ENCODE results near the gene PKMYT1. TPM values are rescaled to one million over a fixed set of nuclear protein-coding genes. Genes with fewer than 3 reads are reported as not detected.

PKMYT1 gene
- polyA plus RNA-seq, 1 of the 3 experiments (the other 2 are of a cell fraction) = 8.5 TPM

DNA sequence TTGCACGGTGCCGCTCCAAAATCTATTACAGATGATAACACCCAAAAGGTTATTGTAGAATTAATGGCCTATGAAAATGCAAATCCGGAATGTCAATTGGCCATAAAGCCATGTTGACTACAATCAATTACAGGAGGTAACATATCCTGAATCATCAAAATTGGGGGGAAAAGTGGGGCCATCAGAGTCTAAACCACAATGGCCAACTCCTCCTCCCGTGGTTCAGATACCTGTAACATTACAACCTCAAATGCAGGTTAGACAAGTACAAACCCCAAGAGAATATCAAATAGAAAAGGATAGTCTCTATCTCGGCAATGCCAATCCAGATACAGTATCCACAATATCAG is 53.6 kb downstream of the PKMYT1 start:
- peaks cover 9% of the 10 kb centered on the region; the same call in 1 of the 2 replicates for H3K79me2 ChIP-seq (ENCODE audit: insufficient read depth)
- ChIA-PET CTCF (interaction anchor here (0.5 to 3.6 kb wide), 41 partner anchors 10 to 412 kb away, joined by 3 to 54 read pairs (median 5); partner anchors contain the start of genes FLYWCH1, FLYWCH2, PAQR4 and PRSS27), POLR2A (no interaction called here)
- no peak overlapping the region for H2AFZ ChIP-seq (ENCODE audit: low read depth)
- no peaks in the 10 kb centered on the region for H3K27me3 ChIP-seq (ENCODE audit: insufficient read depth)
- H3K9me3 ChIP-seq = no peaks in the 10 kb centered on the region
- no peak for DNase-seq
- H3K9me2 ChIP-seq = no peaks in the 10 kb centered on the region
- peaks cover 0 to 5% of the 10 kb centered on the region in 2 experiments; a peak in 1 of 4 replicates for H3K4me1 ChIP-seq (ENCODE audit: control insufficient read depth in 1 of 2, insufficient read depth in 2 of 2, low read depth in 1 of 2, low read length in 1 of 2)
- H3K27ac ChIP-seq (ENCODE audit: low read depth in 2 of 2, low read length in 1 of 2) = no peak overlapping the region
- TF ChIP-seq EZH2phosphoT487 (IDR thresholded peaks at IDR 0.05; ENCODE audit: borderline replicate concordance, low read depth) (no peak), YY1 (IDR thresholded peaks at IDR 0.05; ENCODE audit: low read depth) (no peak), GATA2 (CRISPR knock-in tag; IDR thresholded peaks at IDR 0.05) (no peak), MEF2A (IDR thresholded peaks at IDR 0.05; ENCODE audit: borderline replicate concordance, low read depth) (no peak), RCOR1 (IDR thresholded peaks at IDR 0.05; ENCODE audit: low read length) (no peak), USF1 (IDR thresholded peaks at IDR 0.05; ENCODE audit: borderline replicate concordance, low read depth) (no peak), NFIC (IDR thresholded peaks at IDR 0.05; ENCODE audit: borderline replicate concordance) (no peak), ELF1 (IDR thresholded peaks at IDR 0.05) (no peak), PBX3 (IDR thresholded peaks at IDR 0.05) (no peak), SIN3A (IDR thresholded peaks at IDR 0.05; ENCODE audit: borderline replicate concordance, low read depth, low read length) (no peak), FOXJ3 (CRISPR knock-in tag; IDR thresholded peaks at IDR 0.05) (no peak), POLR2AphosphoS5 (IDR thresholded peaks at IDR 0.05; ENCODE audit: low read depth, low read length) (no peak), CHD2 (IDR thresholded peaks at IDR 0.05; ENCODE audit: low read length, partially characterized antibody) (no peak), USF2 (IDR thresholded peaks at IDR 0.05; ENCODE audit: borderline replicate concordance, low read depth, low read length) (no peak), TAF1 (IDR thresholded peaks at IDR 0.05; ENCODE audit: borderline replicate concordance, low read depth, low read length) (no peak), RFX5 (IDR thresholded peaks at IDR 0.05; ENCODE audit: low read length) (no peak), RXRA (IDR thresholded peaks at IDR 0.05; ENCODE audit: borderline replicate concordance, low read depth) (no peak), NRF1 (IDR thresholded peaks at IDR 0.05; ENCODE audit: low read depth, low read length) (no peak)
- H3K4me3 ChIP-seq (ENCODE audit: low read depth in 2 of 2, low read length in 1 of 2) = peak overlapping the region in 1 of 2 experiments; percentile 37; a peak in 1 of 4 replicates
- peaks cover 5% of the 10 kb centered on the region for H3F3A ChIP-seq (replicated peaks; ENCODE audit: insufficient read depth)
- H3K36me3 ChIP-seq (replicated peaks in 1 of 2; ENCODE audit: control insufficient read depth in 1 of 2, insufficient read depth in 2 of 2, low read length in 1 of 2) = peaks cover 7 to 16% of the 10 kb centered on the region in 2 experiments
- H4K20me1 ChIP-seq (ENCODE audit: insufficient read depth) = no peaks in the 10 kb centered on the region
- no peak overlapping the region; the same call in 1 of the 2 replicates for H3K4me2 ChIP-seq
- H3K9ac ChIP-seq = no peak overlapping the region
- 88% methylated on average over 5 of the region's 5 CpGs for WGBS (ENCODE audit: low lambda C conversion rate)

Data from SK-N-SH (cell line).